Putamen (tissue), 1 donor: ENCODE measurements around the gene SELE.

ENCODE experiments used
- DNase-seq: peaks from one replicate; pipeline ENCODE4 v3.0.0-alpha.2; 2016; ENCODE audit warnings: low spot score

Gene SELE

GRCh38 chr1:169733924-169734323 is at the start of gene SELE:
SELE (minus strand) TSS chr1:169734079; CDS start chr1:169733612, 467 bp downstream.
- DNase-seq: no peak

GRCh38 chr1:169782596-169782995 is 48.7 kb upstream of the SELE start:
- DNase-seq: no peak

- no peak for DNase-seq
Observed at GRCh38 chr1:169779970-169780369, 46.1 kb upstream of the SELE start.

- no peak for DNase-seq
Observed at GRCh38 chr1:169779150-169779549, 45.3 kb upstream of the SELE start.

GRCh38 chr1:169776440-169776839 is 42.6 kb upstream of the SELE start:
- DNase-seq: no peak

GRCh38 chr1:169768161-169768560 is 34.3 kb upstream of the SELE start:
- DNase-seq: no peak

- DNase-seq: no peak
Observed at GRCh38 chr1:169765580-169766331, 31.9 kb upstream of the SELE start.

GRCh38 chr1:169764919-169765318 is 31.0 kb upstream of the SELE start:
- DNase-seq: no peak

GRCh38 chr1:169762699-169763098 is 28.8 kb upstream of the SELE start:
- no peak for DNase-seq

- no peak for DNase-seq
Observed at GRCh38 chr1:169759038-169759437, 25.2 kb upstream of the SELE start.

GRCh38 chr1:169753549-169753948 is 19.7 kb upstream of the SELE start:
- no peak for DNase-seq

- DNase-seq: no peak
Observed at GRCh38 chr1:169750041-169750440, 16.2 kb upstream of the SELE start.

GRCh38 chr1:169746550-169746949 is 12.7 kb upstream of the SELE start:
- no peak for DNase-seq

- DNase-seq: peak; percentile 19
Observed at GRCh38 chr1:169745015-169745861, 11.4 kb upstream of the SELE start.

GRCh38 chr1:169741666-169742394 is 8.0 kb upstream of the SELE start:
- DNase-seq: no peak

GRCh38 chr1:169739980-169740379 is 6.1 kb upstream of the SELE start:
- no peak for DNase-seq

- no peak for DNase-seq
Observed at GRCh38 chr1:169731446-169731845, 2.4 kb downstream of the SELE start.

- no peak for DNase-seq
Observed at GRCh38 chr1:169729991-169730390, 3.9 kb downstream of the SELE start.

GRCh38 chr1:169727307-169727706 is 6.6 kb downstream of the SELE start:
- no peak for DNase-seq

GRCh38 chr1:169726851-169727250 is 7.0 kb downstream of the SELE start:
- DNase-seq: no peak

- DNase-seq: no peak
Observed at GRCh38 chr1:169725930-169726329, 7.9 kb downstream of the SELE start.

GRCh38 chr1:169724168-169724567 is 9.7 kb downstream of the SELE start:
- no peak for DNase-seq

- no peak for DNase-seq
Observed at GRCh38 chr1:169723763-169724162, 10.1 kb downstream of the SELE start.
